ENCODE results near the gene LGALS9.

DNA sequence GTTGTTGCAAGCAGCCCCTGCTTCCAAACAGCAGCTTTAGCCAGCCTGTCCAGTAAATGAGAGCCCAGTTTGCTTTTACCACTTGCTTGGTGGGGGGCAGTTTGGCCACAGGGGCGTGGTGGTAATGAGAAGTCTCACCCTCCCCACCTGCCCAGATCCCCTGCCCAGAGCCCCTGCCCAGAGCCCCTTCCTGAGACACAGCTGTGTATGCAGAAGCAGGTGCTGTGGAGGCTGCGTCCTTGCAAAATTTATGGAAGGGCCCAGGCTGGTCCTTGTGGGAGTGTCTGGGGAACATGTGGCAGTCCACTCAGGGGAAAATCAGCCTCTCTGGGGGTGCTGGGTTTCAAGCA lies 27.6 kb upstream of the LGALS9 start:
- TF ChIP-seq, protein P1, sequence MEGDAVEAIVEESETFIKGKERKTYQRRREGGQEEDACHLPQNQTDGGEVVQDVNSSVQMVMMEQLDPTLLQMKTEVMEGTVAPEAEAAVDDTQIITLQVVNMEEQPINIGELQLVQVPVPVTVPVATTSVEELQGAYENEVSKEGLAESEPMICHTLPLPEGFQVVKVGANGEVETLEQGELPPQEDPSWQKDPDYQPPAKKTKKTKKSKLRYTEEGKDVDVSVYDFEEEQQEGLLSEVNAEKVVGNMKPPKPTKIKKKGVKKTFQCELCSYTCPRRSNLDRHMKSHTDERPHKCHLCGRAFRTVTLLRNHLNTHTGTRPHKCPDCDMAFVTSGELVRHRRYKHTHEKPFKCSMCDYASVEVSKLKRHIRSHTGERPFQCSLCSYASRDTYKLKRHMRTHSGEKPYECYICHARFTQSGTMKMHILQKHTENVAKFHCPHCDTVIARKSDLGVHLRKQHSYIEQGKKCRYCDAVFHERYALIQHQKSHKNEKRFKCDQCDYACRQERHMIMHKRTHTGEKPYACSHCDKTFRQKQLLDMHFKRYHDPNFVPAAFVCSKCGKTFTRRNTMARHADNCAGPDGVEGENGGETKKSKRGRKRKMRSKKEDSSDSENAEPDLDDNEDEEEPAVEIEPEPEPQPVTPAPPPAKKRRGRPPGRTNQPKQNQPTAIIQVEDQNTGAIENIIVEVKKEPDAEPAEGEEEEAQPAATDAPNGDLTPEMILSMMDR (IDR thresholded peaks at IDR 0.05; ENCODE audit: low read depth, low read length): no peak
- no peak for TF ChIP-seq EZH2phosphoT487 (IDR thresholded peaks at IDR 0.05; ENCODE audit: low read depth)
